GM18526 (cell line): Measurements from ENCODE around the gene KIAA0825.

Experiments
- POLR2A ChIP-seq: IDR thresholded peaks from 3 replicates; pipeline ENCODE4 v1.6.1; 2011; ENCODE audit not compliant: insufficient read length; ENCODE audit errors: extremely low read depth

Gene KIAA0825

GRCh38 chr5:94389515-94389899 is 228.9 kb downstream of the KIAA0825 start:
- no peak for TF ChIP-seq POLR2A

GRCh38 chr5:94388773-94389514 is 229.5 kb downstream of the KIAA0825 start:
- no peak for TF ChIP-seq POLR2A

GRCh38 chr5:94385767-94386166 is 232.6 kb downstream of the KIAA0825 start:
- TF ChIP-seq POLR2A: no peak

GRCh38 chr5:94378062-94378461 is 240.3 kb downstream of the KIAA0825 start:
- TF ChIP-seq POLR2A: no peak

GRCh38 chr5:94376672-94377345 is 241.6 kb downstream of the KIAA0825 start:
- TF ChIP-seq POLR2A: no peak

GRCh38 chr5:94375801-94376200 is 242.6 kb downstream of the KIAA0825 start:
- TF ChIP-seq POLR2A: no peak

GRCh38 chr5:94374336-94374735 is 244.1 kb downstream of the KIAA0825 start:
- TF ChIP-seq POLR2A: no peak

GRCh38 chr5:94367900-94368299 is 250.5 kb downstream of the KIAA0825 start:
- no peak for TF ChIP-seq POLR2A

- TF ChIP-seq POLR2A: no peak
Measured at GRCh38 chr5:94366811-94367210, 251.6 kb downstream of the KIAA0825 start.

GRCh38 chr5:94362857-94363256 is 255.5 kb downstream of the KIAA0825 start:
- no peak for TF ChIP-seq POLR2A

GRCh38 chr5:94361832-94362796 is 256.3 kb downstream of the KIAA0825 start:
- TF ChIP-seq POLR2A: no peak

GRCh38 chr5:94361161-94361560 is 257.2 kb downstream of the KIAA0825 start:
- TF ChIP-seq POLR2A: no peak

GRCh38 chr5:94360382-94361130 is 257.8 kb downstream of the KIAA0825 start:
- TF ChIP-seq POLR2A: no peak

- no peak for TF ChIP-seq POLR2A
Measured at GRCh38 chr5:94359880-94360279, 258.5 kb downstream of the KIAA0825 start.

GRCh38 chr5:94355811-94356210 is 262.6 kb downstream of the KIAA0825 start:
- TF ChIP-seq POLR2A: no peak

GRCh38 chr5:94353605-94354004 is 264.8 kb downstream of the KIAA0825 start:
- TF ChIP-seq POLR2A: no peak
